Activated T-helper 1 cell treated with anti-CD3 and anti-CD28 coated beads, Interleukin-12 subunit alpha, Interleukin-12 subunit beta, Interleukin-2, Interleukin-4 antibody, amounts not matched to agents 30 ng/mL and 10 ng/mL and 1 ng/mL, durations not matched to agents 14 hours and 24 hours and 36 hours (primary cell): ENCODE results near the gene ANKS4B. TPM values are rescaled to one million over a fixed set of nuclear protein-coding genes. Genes with fewer than 3 reads are reported as not detected.

Experiments
- DNase-seq: peaks from one replicate; pipeline ENCODE4 v3.0.0; 2021; ENCODE audit warnings: low spot score
- H3K27ac Mint-ChIP-seq: one replicate; pipeline ENCODE4 v1.8.0; 2021; ENCODE audit warnings: mild to moderate bottlenecking, mixed read lengths
- H3K27me3 Mint-ChIP-seq: one replicate; pipeline ENCODE4 v1.8.0; 2022; ENCODE audit warnings: mild to moderate bottlenecking, moderate library complexity, mixed read lengths; ENCODE audit not compliant: insufficient read depth
- H3K36me3 Mint-ChIP-seq: one replicate; pipeline ENCODE4 v1.8.0; 2021; ENCODE audit warnings: low read depth, mixed read lengths
- H3K4me1 Mint-ChIP-seq: one replicate; pipeline ENCODE4 v1.8.0; 2021; ENCODE audit warnings: low read depth, mixed read lengths
- H3K4me3 Mint-ChIP-seq: one replicate; pipeline ENCODE4 v1.8.0; 2021; ENCODE audit warnings: mild to moderate bottlenecking, moderate library complexity, mixed read lengths
- H3K9me3 Mint-ChIP-seq: one replicate; pipeline ENCODE4 v1.8.0; 2021; ENCODE audit warnings: mixed read lengths
- intact Hi-C: fragments of 100-400 bp; cut with micrococcal nuclease; formaldehyde crosslinking; loops from one replicate; pipeline ENCODE4 v1.15.1; 2024
- total RNA-seq: library from RNA; stranded (reverse); gene quantifications from 2 replicates; pipeline ENCODE4 v1.2.3, GENCODE V29; 2022

Gene ANKS4B
- total RNA-seq, 1 donor from 2014 or later = not detected

DNA sequence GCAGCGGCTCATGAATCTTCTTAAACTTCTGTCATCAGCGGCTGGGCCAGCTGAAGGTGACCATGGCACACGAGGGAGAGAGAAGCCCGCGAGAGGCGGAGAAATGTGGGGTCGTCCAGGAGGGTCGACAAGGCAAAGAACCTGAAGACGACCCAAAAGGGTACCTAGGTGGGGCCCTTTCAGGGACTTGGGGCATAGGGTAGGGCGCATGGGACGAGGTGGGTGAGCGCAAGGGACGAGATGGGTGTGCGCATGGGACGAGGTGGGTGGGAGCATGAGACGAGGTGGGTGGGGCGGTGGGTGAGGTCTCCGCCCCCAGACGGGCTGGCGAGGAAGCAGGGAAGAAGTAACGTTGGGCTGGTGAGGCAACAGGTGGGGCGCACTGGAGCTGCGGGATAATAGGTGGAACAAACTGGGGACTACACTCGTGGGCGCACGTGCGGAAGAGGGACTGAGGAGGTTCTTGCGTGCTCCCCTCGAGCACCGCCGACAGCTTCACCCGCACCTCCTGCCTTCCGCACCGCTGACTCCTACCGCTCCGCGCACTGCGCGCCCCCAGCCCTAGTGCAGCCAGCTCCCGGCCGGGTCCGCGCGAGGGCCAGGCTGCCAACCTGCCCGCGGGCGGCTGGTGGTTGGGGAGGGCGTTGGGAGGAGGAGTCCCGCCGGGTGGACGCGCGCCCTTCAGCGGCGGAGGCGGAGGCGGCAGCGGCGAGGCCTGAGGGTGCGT lies 67.8 kb downstream of the ANKS4B start:
- H3K27me3 Mint-ChIP-seq = peaks cover 32% of the 10 kb centered on the region
- H3K9me3 Mint-ChIP-seq = no peaks in the 10 kb centered on the region
- H3K4me1 Mint-ChIP-seq = peaks cover 26% of the 10 kb centered on the region
- no peaks in the 10 kb centered on the region for H3K36me3 Mint-ChIP-seq
- H3K4me3 Mint-ChIP-seq = peak overlapping the region; percentile 88
- intact Hi-C loops = loop anchor here (1.0 to 2.0 kb wide), 2 partner anchors 23 to 560 kb away; partner anchors contain the start of genes CRYM and THUMPD1
- DNase-seq = peak; percentile 33
- peak overlapping the region; percentile 65 for H3K27ac Mint-ChIP-seq

DNA sequence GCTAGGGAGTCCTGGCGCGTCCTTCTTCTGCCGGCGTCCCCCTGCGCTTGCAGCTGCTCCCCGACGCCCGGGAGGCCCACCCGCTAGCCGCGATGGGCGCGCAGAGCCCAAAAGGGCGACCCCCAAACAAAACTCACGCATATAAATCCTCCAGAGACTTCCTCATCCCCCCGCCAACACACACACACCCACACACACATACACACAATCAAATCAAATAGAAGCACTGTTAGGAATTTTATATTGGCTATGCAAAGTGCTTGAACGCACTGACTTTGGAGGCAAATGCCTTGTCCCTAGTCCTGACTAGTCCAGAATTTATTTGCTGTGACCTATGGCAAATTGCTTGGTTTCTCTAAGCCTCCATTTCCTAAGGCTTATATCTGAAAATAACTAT lies 68.4 kb downstream of the ANKS4B start:
- peaks cover 32% of the 10 kb centered on the region for H3K27me3 Mint-ChIP-seq
- H3K4me3 Mint-ChIP-seq = peak overlapping the region; percentile 88
- no peak for DNase-seq
- H3K36me3 Mint-ChIP-seq = no peaks in the 10 kb centered on the region
- H3K9me3 Mint-ChIP-seq = no peaks in the 10 kb centered on the region
- H3K4me1 Mint-ChIP-seq = peaks cover 26% of the 10 kb centered on the region
- peak overlapping the region; percentile 53 for H3K27ac Mint-ChIP-seq
- intact Hi-C loops = loop anchor here (1.0 to 2.0 kb wide), 2 partner anchors 23 to 561 kb away; partner anchors contain the start of genes CRYM and THUMPD1

GRCh38 chr16:21302454-21302853 lies 69.0 kb downstream of the ANKS4B start:
- intact Hi-C loops = no loop called here

DNA sequence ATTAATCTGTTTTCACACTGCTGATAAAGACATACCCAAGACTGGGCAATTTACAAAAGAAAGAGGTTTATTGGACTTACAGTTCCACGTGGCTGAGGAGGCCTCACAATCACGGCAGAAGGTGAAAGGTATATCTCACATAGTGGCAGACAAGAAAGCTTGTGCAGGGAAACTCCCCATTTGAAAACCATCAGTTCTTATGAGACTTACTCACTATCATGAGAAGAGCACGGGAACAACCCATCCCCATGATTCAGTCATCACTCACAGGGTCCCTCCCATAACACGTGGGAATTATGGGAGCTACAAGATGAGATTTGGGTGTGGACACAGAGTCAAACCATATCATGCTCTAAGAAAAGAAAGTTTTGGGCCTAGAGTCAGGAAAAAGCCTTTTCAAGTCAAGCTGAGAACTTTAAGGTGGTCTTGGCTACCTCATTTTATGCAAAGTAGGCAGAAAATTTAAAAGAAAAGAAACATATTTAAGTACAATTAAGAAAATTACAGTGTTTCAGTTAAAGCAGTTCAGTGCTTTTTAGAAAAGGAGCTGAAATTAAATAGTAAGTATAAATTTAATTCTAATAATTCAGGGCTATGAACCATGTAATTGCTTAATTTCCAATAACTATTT lies 69.5 kb downstream of the ANKS4B start:
- intact Hi-C loops = no loop called here

More at GRCh38 chr16:21302454-21302853, 69.0 kb downstream of the ANKS4B start:
- no peaks in the 10 kb centered on the region for H3K9me3 Mint-ChIP-seq
- peak overlapping the region; percentile 88 for H3K4me3 Mint-ChIP-seq
- peaks cover 30% of the 10 kb centered on the region for H3K27me3 Mint-ChIP-seq
- H3K27ac Mint-ChIP-seq = no peak overlapping the region
- H3K4me1 Mint-ChIP-seq = peaks cover 26% of the 10 kb centered on the region
- H3K36me3 Mint-ChIP-seq = no peaks in the 10 kb centered on the region
- DNase-seq = no peak

More for the DNA sequence above, 69.5 kb downstream of the ANKS4B start:
- Mint-ChIP-seq H3K4me1 (peaks cover 26% of the 10 kb centered on the region), H3K9me3 (no peaks in the 10 kb centered on the region), H3K36me3 (no peaks in the 10 kb centered on the region), H3K4me3 (peak overlapping the region; percentile 88), H3K27ac (no peak overlapping the region), H3K27me3 (peaks cover 27% of the 10 kb centered on the region)
- DNase-seq = no peak

Other genes starting within 250 kb of the ANKS4B start
- 0.02 TPM in 1 of 2 replicates, not detected in the other for gene DNAH3, start 82.9 kb upstream of the ANKS4B start, total RNA-seq
- gene LDAF1, start 75.0 kb upstream of the ANKS4B start, total RNA-seq = 6.5 and 6.6 TPM in 2 replicates
- gene ZP2, start 22.1 kb upstream of the ANKS4B start, total RNA-seq = not detected in 2 replicates
- gene CRYM, start 44.6 kb downstream of the ANKS4B start, total RNA-seq = not detected in 2 replicates